ENCODE data around the gene EXOSC1.

The EXOSC1 gene

GRCh38 chr10:97445722-97446639 lies at the start of gene EXOSC1, which contains the start of gene ZDHHC16:
Gene EXOSC1 (minus strand): TSS chr10:97446006. CDS start chr10:97445985, 21 bp downstream.
Gene ZDHHC16 (plus strand): TSS chr10:97446175. CDS start chr10:97451676, 5,501 bp downstream.
- peak; percentile 5 for TF ChIP-seq CTCF (IDR thresholded peaks at IDR 0.05; ENCODE audit: insufficient read depth, low read depth, low read length, missing control alignments)
- H3K4me3 ChIP-seq (ENCODE audit: low read length): peak within 1 kb of the TSS; percentile 93
- peak; percentile 97 for DNase-seq (ENCODE audit: low read depth)

GRCh38 chr10:97494863-97495506 lies 49.2 kb upstream of the EXOSC1 start:
- H3K4me3 ChIP-seq (ENCODE audit: low read length): no peak overlapping the region
- peak; percentile 30 for DNase-seq (ENCODE audit: low read depth)
- no peak for TF ChIP-seq CTCF (IDR thresholded peaks at IDR 0.05; ENCODE audit: insufficient read depth, low read depth, low read length, missing control alignments)

- TF ChIP-seq CTCF (IDR thresholded peaks at IDR 0.05; ENCODE audit: insufficient read depth, low read depth, low read length, missing control alignments): no peak
- no peak for DNase-seq (ENCODE audit: low read depth)
- H3K4me3 ChIP-seq (ENCODE audit: low read length): no peak overlapping the region
Measured at GRCh38 chr10:97494151-97494550, 48.3 kb upstream of the EXOSC1 start.

GRCh38 chr10:97490592-97490991 lies 44.8 kb upstream of the EXOSC1 start:
- DNase-seq (ENCODE audit: low read depth): no peak
- TF ChIP-seq CTCF (IDR thresholded peaks at IDR 0.05; ENCODE audit: insufficient read depth, low read depth, low read length, missing control alignments): no peak

GRCh38 chr10:97485647-97486281 lies 40.0 kb upstream of the EXOSC1 start:
- no peak for DNase-seq (ENCODE audit: low read depth)
- H3K4me3 ChIP-seq (ENCODE audit: low read length): no peak overlapping the region

More at GRCh38 chr10:97490592-97490991, 44.8 kb upstream of the EXOSC1 start:
- H3K4me3 ChIP-seq (ENCODE audit: low read length): no peak overlapping the region

More at GRCh38 chr10:97485647-97486281, 40.0 kb upstream of the EXOSC1 start:
- no peak for TF ChIP-seq CTCF (IDR thresholded peaks at IDR 0.05; ENCODE audit: insufficient read depth, low read depth, low read length, missing control alignments)

Data from epithelial cell of esophagus (primary cell).